HTERT RPE-1 (cell line): ENCODE data around the gene RHOXF2.
"Not testable (repeated sequence)": the region's sequence is repeated elsewhere in the genome, so short reads cannot be mapped to it uniquely, and the experiment has no call there.

Source experiments
- in situ Hi-C: fragments of 300-500 bp; cut with MboI; formaldehyde crosslinking; loops from 4 replicates; pipeline ENCODE4 v1.14.3; 2020; ENCODE audit warnings: low sequenced_read_pairs

RHOXF2 gene

GRCh38 chrX:120158313-120158712, at the start of gene RHOXF2:
Gene RHOXF2, plus strand, starts transcription at chrX:120158613. Its CDS starts 138 bp downstream, at chrX:120158751.
- in situ Hi-C loops: not testable (repeated sequence)

GRCh38 chrX:120109378-120109777, 49.0 kb upstream of the RHOXF2 start:
- in situ Hi-C loops: no loop called here

- in situ Hi-C loops: no loop called here
Measured at GRCh38 chrX:120111611-120112010, 46.8 kb upstream of the RHOXF2 start.

- in situ Hi-C loops: no loop called here
Measured at GRCh38 chrX:120115438-120115963, 42.9 kb upstream of the RHOXF2 start, which contains the start of gene RHOXF1. Gene RHOXF1, minus strand, starts transcription at chrX:120115913. Its CDS starts 51 bp downstream, at chrX:120115862.

- in situ Hi-C loops: no loop called here
Measured at GRCh38 chrX:120120223-120120622, 38.2 kb upstream of the RHOXF2 start.

- in situ Hi-C loops: no loop called here
Measured at GRCh38 chrX:120125444-120125843, 33.0 kb upstream of the RHOXF2 start.

- in situ Hi-C loops: not testable (repeated sequence)
Measured at GRCh38 chrX:120128306-120128846, 30.0 kb upstream of the RHOXF2 start.

GRCh38 chrX:120136128-120136527, 22.3 kb upstream of the RHOXF2 start:
- in situ Hi-C loops: no loop called here

- in situ Hi-C loops: no loop called here
Measured at GRCh38 chrX:120136840-120137239, 21.6 kb upstream of the RHOXF2 start.

- in situ Hi-C loops: no loop called here
Measured at GRCh38 chrX:120137439-120137838, 21.0 kb upstream of the RHOXF2 start.

GRCh38 chrX:120140293-120140981, 18.0 kb upstream of the RHOXF2 start:
- in situ Hi-C loops: no loop called here

- in situ Hi-C loops: no loop called here
Measured at GRCh38 chrX:120144178-120144844, 14.1 kb upstream of the RHOXF2 start.

- in situ Hi-C loops: no loop called here
Measured at GRCh38 chrX:120145295-120145925, 13.0 kb upstream of the RHOXF2 start.

- in situ Hi-C loops: not testable (repeated sequence)
Measured at GRCh38 chrX:120146323-120146722, 12.1 kb upstream of the RHOXF2 start.

GRCh38 chrX:120147537-120147936, 10.9 kb upstream of the RHOXF2 start:
- in situ Hi-C loops: no loop called here

- in situ Hi-C loops: not testable (repeated sequence)
Measured at GRCh38 chrX:120150109-120150744, 8.2 kb upstream of the RHOXF2 start.

GRCh38 chrX:120159086-120159485, 673 bp downstream of the RHOXF2 start:
- in situ Hi-C loops: not testable (repeated sequence)

GRCh38 chrX:120193254-120193653, 34.8 kb downstream of the RHOXF2 start:
- in situ Hi-C loops: not testable (repeated sequence)

GRCh38 chrX:120193720-120194119, 35.3 kb downstream of the RHOXF2 start:
- in situ Hi-C loops: not testable (repeated sequence)

- in situ Hi-C loops: not testable (repeated sequence)
Measured at GRCh38 chrX:120195786-120196185, 37.4 kb downstream of the RHOXF2 start.
